ENCODE measurements around the gene DDIAS.

- no peak for TF ChIP-seq CTCF (IDR thresholded peaks at IDR 0.05)
- TF ChIP-seq EP300 (IDR thresholded peaks at IDR 0.05), result no peak
Measured at GRCh38 chr11:82898241-82898640, 3.3 kb upstream of the DDIAS start.
